K562 (cell line): ENCODE results near the gene PLK1. TPM values are rescaled to one million over a fixed set of nuclear protein-coding genes. Genes with fewer than 3 reads are reported as not detected.

ENCODE experiments used
- ATAC-seq: fragments of 200-7000 bp; cut with Tn5 transposase; 3 replicates; pipeline ENCODE4 v1.9.1; 2020; ENCODE audit warnings: moderate library complexity
- BruUV-seq: library from RNA; stranded (reverse); fragments of 400-500 nt; replicated peaks from 2 replicates; lab custom pipeline; 2021; lab: Mats Ljungman, UMichigan
- CTCF ChIA-PET: fragments of 300-600 bp; formaldehyde crosslinking; extraction: SDS; loops from one replicate; lab custom pipeline; 2021; ENCODE audit warnings: low intra/inter-chr PET ratio; lab: Yijun Ruan, JAX
- POLR2A ChIA-PET: fragments of 300-600, 350-650 bp; sonication (Branson Sonifier 250); formaldehyde crosslinking; extraction: SDS; loops from one replicate; lab custom pipeline; 2021; ENCODE audit warnings: antibody characterized with exemption, inconsistent platforms; lab: Yijun Ruan, JAX
- DNase-seq, 4 experiments: peaks; one replicate each; pipeline versions ENCODE4 v3.0.0 to v3.0.0-alpha.2; 2011 to 2018; ENCODE audit warnings: low spot score in 3 of 4, mixed read lengths in 3 of 4; ENCODE audit errors: extremely low read depth in 1 of 4
- FAIRE-seq: peaks from 2 replicates; lab custom pipeline; 2011; peaks lifted over from hg19 to GRCh38; lab: Jason Lieb, UNC
- H2AFZ ChIP-seq: 2 replicates; pipeline ENCODE4 v1.6.0; 2011; ENCODE audit warnings: low read depth, low read length, control low read depth, inconsistent platforms
- H3K27ac ChIP-seq: fragments of 200-600 bp; 3 replicates; pipeline ENCODE4 v1.8.0; 2011; ENCODE audit warnings: low read depth, mild to moderate bottlenecking, control low read depth, inconsistent platforms, low read length, moderate library complexity, mixed read lengths; ENCODE audit errors: extremely low read depth
- H3K27me3 ChIP-seq, 2 experiments: fragments of 300-600 bp in 1 of 2; 2 replicates in 1 of 2; 3 replicates in 1 of 2; pipeline versions ENCODE4 v1.6.0 to v1.8.0; 2011; ENCODE audit warnings: inconsistent platforms in 2 of 2, low read length in 2 of 2, mild to moderate bottlenecking in 1 of 2, mixed read lengths in 1 of 2, moderate library complexity in 1 of 2; ENCODE audit not compliant: control insufficient read depth in 2 of 2, insufficient read depth in 2 of 2
- H3K36me3 ChIP-seq: fragments of 300-600 bp; 3 replicates; pipeline ENCODE4 v1.8.0; 2011; ENCODE audit warnings: mild to moderate bottlenecking, low read length, inconsistent platforms; ENCODE audit not compliant: control insufficient read depth, insufficient read depth
- H3K4me1 ChIP-seq, 2 experiments: fragments of 200-600 bp in 1 of 2; replicated peaks in 1 of 2; 2 replicates in 1 of 2; 3 replicates in 1 of 2; pipeline versions ENCODE4 v1.5.1 to v1.8.0; 2011; ENCODE audit warnings: inconsistent platforms in 2 of 2, low read length in 2 of 2, mild to moderate bottlenecking in 1 of 2, mixed read lengths in 1 of 2, moderate library complexity in 1 of 2; ENCODE audit not compliant: control insufficient read depth in 2 of 2, insufficient read depth in 2 of 2
- H3K4me2 ChIP-seq: 2 replicates; pipeline ENCODE4 v1.6.1; 2011; ENCODE audit warnings: low read length, control low read depth, inconsistent platforms, mixed read lengths; ENCODE audit not compliant: insufficient read depth
- H3K4me3 ChIP-seq: fragments of 200-600 bp; sonication (generic), shearing (Covaris generic); 2 replicates; pipeline ENCODE4 v1.5.1; 2016; ENCODE audit warnings: control low read depth, inconsistent platforms
- H3K79me2 ChIP-seq: fragments of 200-600 bp; 3 replicates; pipeline ENCODE4 v1.8.0; 2011; ENCODE audit warnings: low read length, inconsistent platforms; ENCODE audit not compliant: control insufficient read depth, insufficient read depth
- H3K9ac ChIP-seq, 2 experiments: 2 replicates each; pipeline versions ENCODE4 v1.6.0 to v1.6.1; 2011; ENCODE audit warnings: low read depth in 2 of 2, low read length in 2 of 2, control low read depth in 1 of 2, inconsistent platforms in 1 of 2, mild to moderate bottlenecking in 1 of 2, mixed read lengths in 1 of 2; ENCODE audit not compliant: insufficient read depth in 1 of 2
- H3K9me1 ChIP-seq: one replicate; pipeline ENCODE4 v1.6.0; 2011; ENCODE audit warnings: inconsistent platforms, mild to moderate bottlenecking, low read length, moderate library complexity; ENCODE audit not compliant: control insufficient read depth, insufficient read depth
- H3K9me3 ChIP-seq: replicated peaks from 2 replicates; pipeline ENCODE4 v1.5.1; 2011; ENCODE audit warnings: low read depth, low read length, inconsistent platforms; ENCODE audit not compliant: control insufficient read depth, insufficient read depth
- H4K20me1 ChIP-seq: replicated peaks from 2 replicates; pipeline ENCODE4 v1.6.1; 2011; ENCODE audit warnings: low read length, inconsistent platforms, mixed read lengths; ENCODE audit not compliant: control insufficient read depth, insufficient read depth
- CBFA2T2 ChIP-seq: fragments of 450-650 bp; conservative IDR thresholded peaks from 2 replicates; pipeline ENCODE4 v1.6.1; 2017; ENCODE audit warnings: mild to moderate bottlenecking
- CCNT2 ChIP-seq: IDR thresholded peaks from 2 replicates; pipeline ENCODE4 v1.6.1; 2011; ENCODE audit warnings: borderline replicate concordance, low read depth, mild to moderate bottlenecking, moderate library complexity, mixed read lengths, low read length; ENCODE audit not compliant: insufficient read length; ENCODE audit errors: extremely low read depth
- CTBP1 ChIP-seq: fragments of 450-650 bp; IDR thresholded peaks from 2 replicates; pipeline ENCODE4 v1.6.1; 2016; ENCODE audit warnings: borderline replicate concordance
- FIP1L1 ChIP-seq: fragments of 200-400 bp; formaldehyde crosslinking; IDR thresholded peaks from 2 replicates; pipeline ENCODE4 v1.6.1; 2018; ENCODE audit warnings: mild to moderate bottlenecking, low read depth, low read length; ENCODE audit not compliant: poor library complexity, severe bottlenecking
- MTA3 ChIP-seq: fragments of 450-650 bp; formaldehyde crosslinking; IDR thresholded peaks from 2 replicates; pipeline ENCODE4 v1.6.1; 2017; ENCODE audit warnings: mild to moderate bottlenecking, borderline replicate concordance
- PHB ChIP-seq: fragments of 250-450 bp; sonication (Bioruptor Pico); IDR thresholded peaks from 2 replicates; pipeline ENCODE4 v1.5.0; 2021
- SMAD2 ChIP-seq: fragments of 150-350 bp; IDR thresholded peaks from 2 replicates; pipeline ENCODE4 v1.6.1; 2014; ENCODE audit warnings: low read depth, mild to moderate bottlenecking, low read length
- XRCC5 ChIP-seq: fragments of 200-400 bp; formaldehyde crosslinking; IDR thresholded peaks from 2 replicates; pipeline ENCODE4 v1.6.1; 2017; ENCODE audit warnings: low read depth, mild to moderate bottlenecking, low read length
- ZNF239 ChIP-seq: fragments of 250-450 bp; sonication (Bioruptor Pico); IDR thresholded peaks from 2 replicates; pipeline ENCODE4 v1.4.0; 2020; ENCODE audit warnings: mild to moderate bottlenecking
- ZNF398 ChIP-seq: fragments of 250-450 bp; sonication (Bioruptor Pico); IDR thresholded peaks from 2 replicates; pipeline ENCODE4 v1.8.0; 2021; ENCODE audit warnings: moderate library complexity, mild to moderate bottlenecking, inconsistent platforms
- ZNF79 ChIP-seq: fragments of 250-450 bp; sonication (Bioruptor Pico); IDR thresholded peaks from 2 replicates; pipeline ENCODE4 v1.4.0; 2020; ENCODE audit warnings: low read depth, mild to moderate bottlenecking, moderate library complexity
- WGBS: fragments of 100-300 bp; shearing (Covaris generic); methylation state at CpG from one replicate; pipeline ENCODE4 v1.1.6; 2016; ENCODE audit warnings: low coverage, mixed read lengths; ENCODE audit not compliant: insufficient coverage; ENCODE audit errors: missing lambda C conversion rate; 5-methylcytosine and 5-hydroxymethylcytosine counted together
- in situ Hi-C: fragments of 300-500 bp; cut with MboI; formaldehyde crosslinking; loops from 4 replicates; pipeline ENCODE4 v1.15.0; 2018; ENCODE audit warnings: inconsistent platforms, mixed read lengths
- intact Hi-C: fragments of 100-400 bp; cut with micrococcal nuclease; formaldehyde crosslinking; loops from 2 replicates; pipeline ENCODE4 v1.14.2; 2022
- polyA plus RNA-seq, 8 experiments: library from polyadenylated mRNA; depleted of rRNA in 4 of 8; stranded (reverse) in 5 of 8; unstranded in 3 of 8; fragments of >200 nt; fragmentation: Nextera tagmentation in 2 of 8; fragmentation: Illumina TruSeq in 1 of 8; extraction: Ambion mirVana in 2 of 8; extraction: Trizol in 1 of 8; gene quantifications; 2 replicates each; pipeline versions ENCODE4 v1.2.1 to v1.2.3, GENCODE V29; 2011 to 2014; ENCODE audit warnings: inconsistent platforms in 1 of 8, missing spikeins in 1 of 8
- total RNA-seq, 7 experiments: library from RNA; depleted of rRNA in 6 of 7; stranded (reverse); fragments of >200 nt in 6 of 7; fragmentation: Illumina TruSeq in 2 of 7; extraction: Trizol in 2 of 7; gene quantifications; 2 replicates each; pipeline versions ENCODE4 v1.2.1 to v1.2.3, GENCODE V29; 2011 to 2021; ENCODE audit warnings: low replicate concordance in 1 of 7
- TF ChIP-seq, protein P1 (sequence below): fragments of 250-450 bp; sonication (Bioruptor Pico); IDR thresholded peaks from 2 replicates; pipeline ENCODE4 v1.4.0; 2020; ENCODE audit warnings: mild to moderate bottlenecking
- TF ChIP-seq, protein P2 (sequence below): fragments of 450-650 bp; formaldehyde crosslinking; IDR thresholded peaks from 2 replicates; pipeline ENCODE4 v1.4.0; 2020; ENCODE audit warnings: mild to moderate bottlenecking, moderate library complexity

PLK1 gene
- total and polyA plus RNA-seq, 9 of the 15 experiments (the other 6 are each of a cell fraction or from before 2014, with no cell fraction given) = 13.6 to 212 (median 45.5) TPM

DNA sequence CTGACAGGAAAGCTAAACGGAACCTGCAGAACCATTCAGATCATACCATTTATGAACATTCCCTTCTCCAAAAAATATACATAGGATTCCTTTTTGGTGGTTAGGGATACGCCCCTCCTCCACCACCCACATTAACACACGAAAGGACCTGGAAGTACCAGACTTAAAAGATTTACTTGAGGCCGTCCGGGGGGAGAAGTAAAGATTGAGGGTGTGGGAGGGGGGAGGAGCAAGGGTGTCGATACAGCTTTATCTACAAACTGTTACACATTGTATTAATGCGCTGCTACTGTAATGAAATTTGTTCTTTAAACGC lies 38.1 kb upstream of the PLK1 start:
- DNase-seq (peak in 2 of 4 experiments; percentile 41), FAIRE-seq (peak; percentile 15), ATAC-seq (peak; percentile 21)
- Histone ChIP-seq H3K36me3 (peaks cover 39% of the 10 kb centered on the region), H3K4me3 (peak overlapping the region; percentile 85), H3K9me3 (no peaks in the 10 kb centered on the region), H3K4me2 (peak overlapping the region; percentile 96), H3K27me3 (no peaks in the 10 kb centered on the region), H3K27ac (peak overlapping the region; percentile 89), H3K4me1 (peaks cover 8 to 15% of the 10 kb centered on the region in 2 experiments; a peak in 4 of 5 replicates), H2AFZ (peak overlapping the region; percentile 88), H3K9ac (peak overlapping the region; percentile 93 to 95), H3K79me2 (peaks cover 39% of the 10 kb centered on the region), H3K9me1 (no peaks in the 10 kb centered on the region), H4K20me1 (no peaks in the 10 kb centered on the region)
- BruUV-seq = no TSS peak
- 0% methylated on average over 8 of the region's 8 CpGs for WGBS
- ChIA-PET CTCF (no interaction called here), POLR2A (interaction anchor here (0.9 to 1.8 kb wide), 7 partner anchors 9 to 69 kb away, joined by 3 to 5 read pairs (median 3); no protein-coding TSS in a partner anchor)
- in situ Hi-C loops = no loop called here
- intact Hi-C loops = loop anchor here (2.0 kb wide), 1 partner anchor 38 kb away; the partner anchor contains the start of gene PLK1
- TF ChIP-seq ZNF398 (CRISPR knock-in tag) = no peak
- TF ChIP-seq CBFA2T2 = no peak
- no peak for TF ChIP-seq ZNF239 (CRISPR knock-in tag)
- TF ChIP-seq, protein P1, sequence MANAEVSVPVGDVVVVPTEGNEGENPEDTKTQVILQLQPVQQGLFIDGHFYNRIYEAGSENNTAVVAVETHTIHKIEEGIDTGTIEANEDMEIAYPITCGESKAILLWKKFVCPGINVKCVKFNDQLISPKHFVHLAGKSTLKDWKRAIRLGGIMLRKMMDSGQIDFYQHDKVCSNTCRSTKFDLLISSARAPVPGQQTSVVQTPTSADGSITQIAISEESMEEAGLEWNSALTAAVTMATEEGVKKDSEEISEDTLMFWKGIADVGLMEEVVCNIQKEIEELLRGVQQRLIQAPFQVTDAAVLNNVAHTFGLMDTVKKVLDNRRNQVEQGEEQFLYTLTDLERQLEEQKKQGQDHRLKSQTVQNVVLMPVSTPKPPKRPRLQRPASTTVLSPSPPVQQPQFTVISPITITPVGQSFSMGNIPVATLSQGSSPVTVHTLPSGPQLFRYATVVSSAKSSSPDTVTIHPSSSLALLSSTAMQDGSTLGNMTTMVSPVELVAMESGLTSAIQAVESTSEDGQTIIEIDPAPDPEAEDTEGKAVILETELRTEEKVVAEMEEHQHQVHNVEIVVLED = no peak
- TF ChIP-seq SMAD2 = no peak
- TF ChIP-seq ZNF79 = no peak
- TF ChIP-seq FIP1L1 = no peak
- TF ChIP-seq, protein P2, sequence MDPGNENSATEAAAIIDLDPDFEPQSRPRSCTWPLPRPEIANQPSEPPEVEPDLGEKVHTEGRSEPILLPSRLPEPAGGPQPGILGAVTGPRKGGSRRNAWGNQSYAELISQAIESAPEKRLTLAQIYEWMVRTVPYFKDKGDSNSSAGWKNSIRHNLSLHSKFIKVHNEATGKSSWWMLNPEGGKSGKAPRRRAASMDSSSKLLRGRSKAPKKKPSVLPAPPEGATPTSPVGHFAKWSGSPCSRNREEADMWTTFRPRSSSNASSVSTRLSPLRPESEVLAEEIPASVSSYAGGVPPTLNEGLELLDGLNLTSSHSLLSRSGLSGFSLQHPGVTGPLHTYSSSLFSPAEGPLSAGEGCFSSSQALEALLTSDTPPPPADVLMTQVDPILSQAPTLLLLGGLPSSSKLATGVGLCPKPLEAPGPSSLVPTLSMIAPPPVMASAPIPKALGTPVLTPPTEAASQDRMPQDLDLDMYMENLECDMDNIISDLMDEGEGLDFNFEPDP (CRISPR knock-in tag) = no peak
- no peak for TF ChIP-seq PHB (CRISPR knock-in tag)
- TF ChIP-seq CCNT2 = no peak
- no peak for TF ChIP-seq MTA3
- no peak for TF ChIP-seq XRCC5
- no peak for TF ChIP-seq CTBP1
